IPS-18a (cell line): Measurements from ENCODE around the gene ARHGEF11.
A peak's percentile ranks its signal among the peaks of the same experiment; 100 is the strongest.

Experiments used
- H3K27ac ChIP-seq: one replicate; pipeline ENCODE4 v1.5.1; 2013; ENCODE audit warnings: low read length
- H3K27me3 ChIP-seq: one replicate; pipeline ENCODE4 v1.6.1; 2013; ENCODE audit warnings: mild to moderate bottlenecking, low read length; ENCODE audit not compliant: control insufficient read depth, insufficient read depth
- H3K36me3 ChIP-seq: one replicate; pipeline ENCODE4 v1.6.1; 2013; ENCODE audit warnings: low read depth, low read length; ENCODE audit not compliant: control insufficient read depth
- H3K4me1 ChIP-seq: one replicate; pipeline ENCODE4 v1.6.1; 2013; ENCODE audit warnings: low read depth, low read length; ENCODE audit not compliant: control insufficient read depth
- H3K4me3 ChIP-seq: one replicate; pipeline ENCODE4 v1.5.1; 2013; ENCODE audit warnings: low read length
- H3K9ac ChIP-seq: one replicate; pipeline ENCODE4 v1.6.1; 2013; ENCODE audit warnings: mild to moderate bottlenecking, low read length, moderate library complexity
- H3K9me3 ChIP-seq: one replicate; pipeline ENCODE4 v1.6.1; 2013; ENCODE audit warnings: low read depth, low read length; ENCODE audit not compliant: control insufficient read depth

The ARHGEF11 gene

DNA sequence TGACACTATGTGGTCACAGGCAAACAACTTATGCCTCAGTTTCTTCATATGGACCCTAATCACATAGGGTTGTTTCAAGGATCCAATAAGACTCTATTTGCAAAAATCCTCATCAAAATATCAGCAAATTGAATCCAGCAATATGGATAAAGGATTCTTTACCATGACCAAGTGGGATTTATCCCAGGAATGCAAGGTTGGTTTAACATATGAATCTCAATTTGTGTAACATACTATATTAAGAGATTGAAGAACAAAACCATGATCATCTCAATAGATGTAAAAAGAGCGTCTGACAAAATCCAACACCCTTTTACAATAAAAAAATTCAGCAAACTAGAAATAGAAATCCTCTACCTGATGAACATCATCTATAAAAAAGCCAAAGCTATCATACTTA, 23.9 kb downstream of the ARHGEF11 start:
- H3K36me3 ChIP-seq: no peaks in the 10 kb centered on the region
- no peak overlapping the region for H3K9ac ChIP-seq
- H3K4me1 ChIP-seq: no peaks in the 10 kb centered on the region
- no peaks in the 10 kb centered on the region for H3K27me3 ChIP-seq
- no peak overlapping the region for H3K27ac ChIP-seq
- no peak overlapping the region for H3K4me3 ChIP-seq
- peaks cover 13% of the 10 kb centered on the region for H3K9me3 ChIP-seq

DNA sequence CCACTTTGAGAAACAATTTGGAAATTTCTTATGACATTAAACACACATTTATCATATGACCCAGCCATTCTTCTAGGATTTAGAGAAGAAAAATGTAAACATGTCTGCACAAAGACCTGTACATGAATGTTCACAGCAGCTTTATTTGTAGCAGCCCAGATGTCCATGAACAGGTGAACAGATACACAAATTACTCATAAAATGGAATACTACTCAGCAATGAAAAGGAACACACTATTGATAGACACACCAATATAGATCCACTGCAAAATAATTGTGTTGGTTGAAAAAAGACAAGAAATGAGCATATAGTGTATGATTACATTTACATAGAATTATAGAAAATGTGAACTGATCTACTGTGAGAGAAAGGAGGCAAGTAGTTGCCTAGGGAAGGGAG, 26.1 kb downstream of the ARHGEF11 start:
- Histone ChIP-seq H3K36me3 (no peaks in the 10 kb centered on the region), H3K9me3 (peaks cover 13% of the 10 kb centered on the region), H3K27ac (no peak overlapping the region), H3K9ac (no peak overlapping the region), H3K4me1 (no peaks in the 10 kb centered on the region), H3K27me3 (no peaks in the 10 kb centered on the region), H3K4me3 (no peak overlapping the region)

DNA sequence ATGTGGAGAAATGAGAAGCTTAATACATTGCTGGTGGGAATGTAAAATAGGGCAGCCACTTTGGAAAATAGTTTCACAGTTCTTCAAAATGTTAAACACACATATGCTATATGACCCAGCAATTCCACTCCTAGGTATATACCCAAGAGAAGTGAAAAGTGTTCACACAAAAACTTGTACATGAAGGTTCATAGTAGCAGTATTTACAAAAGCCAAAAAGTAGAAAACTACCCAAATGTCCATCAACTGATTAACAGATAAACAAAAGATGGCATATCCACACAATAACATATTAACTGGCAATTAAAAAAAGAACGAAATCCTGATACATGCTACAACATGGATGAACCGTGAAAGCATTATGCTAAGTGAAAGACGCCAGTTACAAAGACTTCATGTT, 33.7 kb downstream of the ARHGEF11 start:
- H3K4me1 ChIP-seq: no peaks in the 10 kb centered on the region
- no peak overlapping the region for H3K27ac ChIP-seq
- H3K36me3 ChIP-seq: no peaks in the 10 kb centered on the region
- H3K9me3 ChIP-seq: no peaks in the 10 kb centered on the region
- no peak overlapping the region for H3K9ac ChIP-seq
- no peaks in the 10 kb centered on the region for H3K27me3 ChIP-seq
- H3K4me3 ChIP-seq: no peak overlapping the region

DNA sequence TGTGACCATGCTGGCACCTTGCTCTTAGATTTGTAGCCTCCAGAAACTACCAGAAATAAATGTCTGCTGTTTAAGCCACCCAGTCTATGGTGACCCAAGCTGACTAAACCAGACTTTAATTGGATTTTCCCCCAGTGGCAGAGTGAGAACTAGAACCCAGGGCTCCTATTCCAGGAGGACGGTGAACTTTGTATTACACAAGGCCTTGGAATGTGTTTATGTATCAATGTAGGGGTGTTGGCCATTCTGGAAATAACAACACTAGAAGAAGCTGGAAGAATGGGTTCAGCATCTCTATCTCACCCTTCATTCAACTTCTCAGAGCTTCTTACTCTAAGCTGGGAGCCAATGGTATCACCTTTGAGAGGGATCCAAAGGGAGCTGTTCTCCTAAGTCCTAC, 37.0 kb downstream of the ARHGEF11 start:
- peaks cover 16% of the 10 kb centered on the region for H3K4me1 ChIP-seq
- no peak overlapping the region for H3K9ac ChIP-seq
- H3K4me3 ChIP-seq: no peak overlapping the region
- H3K36me3 ChIP-seq: no peaks in the 10 kb centered on the region
- H3K27me3 ChIP-seq: no peaks in the 10 kb centered on the region
- no peaks in the 10 kb centered on the region for H3K9me3 ChIP-seq
- H3K27ac ChIP-seq: no peak overlapping the region

DNA sequence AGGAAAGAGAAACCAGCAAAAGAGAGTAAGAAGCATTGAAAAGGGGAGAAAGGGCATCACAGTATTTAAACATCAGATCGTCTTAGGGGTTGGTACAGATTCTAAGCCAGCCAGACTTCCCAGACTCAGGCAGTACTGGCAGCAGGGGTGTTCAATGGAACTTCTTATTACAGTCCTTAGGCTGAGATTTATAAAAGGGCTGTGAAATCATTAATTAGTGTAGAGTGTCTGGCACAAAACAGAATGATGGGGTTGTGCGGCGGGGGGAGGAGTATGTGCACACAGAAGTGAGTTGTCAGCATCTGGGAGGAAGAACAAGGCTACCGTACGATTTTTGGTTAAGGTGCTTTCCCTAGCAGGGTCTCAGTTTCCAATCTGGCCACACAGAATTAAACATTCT, 38.2 kb downstream of the ARHGEF11 start:
- Histone ChIP-seq H3K27me3 (no peaks in the 10 kb centered on the region), H3K9me3 (no peaks in the 10 kb centered on the region), H3K4me1 (peaks cover 21% of the 10 kb centered on the region), H3K9ac (no peak overlapping the region), H3K36me3 (no peaks in the 10 kb centered on the region), H3K27ac (no peak overlapping the region), H3K4me3 (no peak overlapping the region)

DNA sequence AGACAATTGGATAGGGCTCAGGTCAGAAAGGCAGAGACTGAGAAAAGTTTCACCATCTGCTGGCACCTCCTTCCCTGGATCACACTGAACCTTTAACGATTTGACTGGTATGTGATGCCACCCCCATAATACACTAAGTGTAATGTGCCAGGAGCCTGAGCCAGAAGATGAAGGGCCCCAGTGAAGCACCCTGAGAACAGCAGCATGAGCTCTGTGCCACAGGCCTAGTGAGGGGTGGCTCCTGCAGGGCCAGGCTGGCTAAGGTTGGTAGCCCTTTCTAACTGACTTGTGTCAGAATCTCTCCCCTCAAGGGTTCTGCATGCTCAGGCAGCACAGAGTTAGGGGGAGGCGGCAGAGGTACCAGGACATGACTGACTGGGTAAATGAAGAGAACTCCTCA, 38.9 kb downstream of the ARHGEF11 start:
- no peak overlapping the region for H3K4me3 ChIP-seq
- H3K27me3 ChIP-seq: no peaks in the 10 kb centered on the region
- H3K9ac ChIP-seq: no peak overlapping the region
- no peaks in the 10 kb centered on the region for H3K36me3 ChIP-seq
- H3K9me3 ChIP-seq: no peaks in the 10 kb centered on the region
- H3K4me1 ChIP-seq: peaks cover 21% of the 10 kb centered on the region
- no peak overlapping the region for H3K27ac ChIP-seq

DNA sequence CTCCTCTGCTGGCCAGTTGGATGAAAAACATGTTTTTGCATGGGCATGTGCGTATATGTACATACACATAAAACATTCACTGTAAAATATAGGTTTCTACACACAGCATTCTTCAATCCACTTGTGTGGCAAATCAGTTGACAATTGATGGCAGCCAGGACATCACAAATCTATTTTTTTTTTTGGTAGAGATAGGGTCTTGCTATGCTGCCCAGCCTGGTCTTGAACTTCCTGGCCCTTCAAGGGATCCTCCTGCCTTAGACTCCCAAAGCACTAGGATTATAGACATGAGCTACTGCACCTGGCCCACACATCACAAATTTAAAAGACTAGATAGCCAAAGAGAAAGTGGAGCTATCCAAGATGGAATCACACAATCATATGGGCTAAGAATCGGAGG, 39.6 kb downstream of the ARHGEF11 start:
- no peaks in the 10 kb centered on the region for H3K36me3 ChIP-seq
- H3K4me1 ChIP-seq: peaks cover 21% of the 10 kb centered on the region
- H3K9ac ChIP-seq: no peak overlapping the region
- no peaks in the 10 kb centered on the region for H3K9me3 ChIP-seq
- no peak overlapping the region for H3K4me3 ChIP-seq
- no peak overlapping the region for H3K27ac ChIP-seq
- no peaks in the 10 kb centered on the region for H3K27me3 ChIP-seq

DNA sequence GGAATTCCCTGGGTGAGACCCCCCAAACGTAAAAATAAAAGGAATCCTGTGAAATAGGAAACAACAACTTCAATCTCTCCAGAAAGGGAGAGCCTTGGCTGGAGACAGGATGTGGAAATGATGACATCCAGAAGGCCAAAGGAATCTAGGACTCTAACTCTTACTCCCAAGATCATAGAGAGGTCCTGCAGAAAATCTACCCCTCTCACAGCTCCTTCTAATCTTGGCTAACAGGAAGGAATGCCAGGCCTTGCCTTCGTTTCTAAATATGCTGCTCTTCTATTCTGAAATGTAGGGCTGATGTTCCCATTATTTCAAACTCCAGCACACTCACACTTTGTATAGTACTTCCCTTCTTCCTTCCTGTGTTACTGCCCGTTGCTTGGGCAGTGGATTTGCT, 40.7 kb downstream of the ARHGEF11 start:
- Histone ChIP-seq H3K36me3 (no peaks in the 10 kb centered on the region), H3K27ac (peak overlapping the region; percentile 26), H3K4me1 (peaks cover 21% of the 10 kb centered on the region), H3K9ac (no peak overlapping the region), H3K4me3 (no peak overlapping the region), H3K9me3 (no peaks in the 10 kb centered on the region), H3K27me3 (no peaks in the 10 kb centered on the region)

DNA sequence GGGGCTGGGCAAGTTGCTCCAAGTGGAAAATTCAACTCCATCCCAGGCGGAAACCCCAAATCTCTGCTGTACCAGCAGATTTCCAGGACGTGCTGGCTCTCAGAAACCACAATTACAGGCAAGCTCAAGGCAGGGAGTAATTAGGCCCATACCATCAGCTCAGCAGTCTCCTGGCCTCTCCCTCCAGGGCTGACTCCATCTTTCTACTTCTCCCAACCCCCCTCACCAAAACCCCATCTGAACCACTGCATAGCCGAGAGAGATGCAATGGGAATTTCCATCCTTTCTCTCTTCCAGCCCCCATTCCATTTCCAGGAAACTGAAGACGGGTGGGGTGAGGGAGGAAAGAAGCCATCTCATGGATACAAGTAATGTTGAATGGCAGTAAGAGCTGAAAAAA, 41.2 kb downstream of the ARHGEF11 start:
- H3K9me3 ChIP-seq: no peaks in the 10 kb centered on the region
- no peaks in the 10 kb centered on the region for H3K36me3 ChIP-seq
- H3K4me3 ChIP-seq: no peak overlapping the region
- H3K27ac ChIP-seq: no peak overlapping the region
- peaks cover 21% of the 10 kb centered on the region for H3K4me1 ChIP-seq
- H3K9ac ChIP-seq: no peak overlapping the region
- H3K27me3 ChIP-seq: no peaks in the 10 kb centered on the region

DNA sequence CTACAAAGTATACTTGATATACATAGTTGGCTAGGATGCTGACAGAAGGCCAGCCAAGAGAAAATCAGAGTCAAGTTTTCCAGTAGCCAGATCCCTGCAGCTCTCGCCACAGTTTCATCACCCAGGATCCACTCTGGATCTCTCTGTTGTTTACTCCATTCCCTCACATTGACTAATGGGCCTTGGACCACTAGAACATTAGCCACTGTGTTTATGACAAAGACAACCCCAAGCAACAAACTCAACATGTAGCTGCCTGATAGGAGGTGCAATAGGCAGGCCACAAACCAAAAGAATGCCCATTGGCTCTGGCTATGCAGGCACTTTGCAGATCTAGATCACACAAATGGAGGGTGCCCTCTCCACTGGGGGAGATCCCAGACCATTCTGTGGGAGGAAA, 44.2 kb downstream of the ARHGEF11 start:
- Histone ChIP-seq H3K27ac (no peak overlapping the region), H3K4me1 (peaks cover 24% of the 10 kb centered on the region), H3K9me3 (no peaks in the 10 kb centered on the region)

DNA sequence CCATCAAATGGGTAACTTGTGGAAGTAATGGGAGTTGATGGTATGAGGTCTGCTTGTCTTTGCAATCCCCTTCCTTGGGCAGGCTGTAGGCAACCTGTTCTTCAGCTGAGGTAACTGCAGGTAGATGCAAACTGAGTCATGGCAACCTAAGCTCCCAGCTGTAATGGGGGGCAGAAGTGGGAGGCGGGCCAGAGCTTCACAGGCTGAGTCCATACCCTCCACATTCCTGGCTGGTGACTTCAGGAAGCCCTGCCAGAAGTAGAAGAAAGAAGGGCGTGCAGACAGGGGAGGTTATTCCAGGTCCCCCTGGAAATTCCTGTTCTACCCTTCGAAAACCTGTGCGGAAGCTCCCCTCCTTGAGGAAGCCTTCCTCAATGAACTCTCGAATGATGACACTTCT, 44.9 kb downstream of the ARHGEF11 start:
- H3K27me3 ChIP-seq: no peaks in the 10 kb centered on the region
- no peak overlapping the region for H3K27ac ChIP-seq
- H3K4me1 ChIP-seq: peaks cover 24% of the 10 kb centered on the region
- no peak overlapping the region for H3K4me3 ChIP-seq
- H3K9me3 ChIP-seq: no peaks in the 10 kb centered on the region
- no peak overlapping the region for H3K9ac ChIP-seq
- H3K36me3 ChIP-seq: no peaks in the 10 kb centered on the region

More for the DNA sequence above, 44.2 kb downstream of the ARHGEF11 start:
- H3K4me3 ChIP-seq: no peak overlapping the region
- H3K9ac ChIP-seq: no peak overlapping the region
- no peaks in the 10 kb centered on the region for H3K27me3 ChIP-seq
- no peaks in the 10 kb centered on the region for H3K36me3 ChIP-seq

DNA sequence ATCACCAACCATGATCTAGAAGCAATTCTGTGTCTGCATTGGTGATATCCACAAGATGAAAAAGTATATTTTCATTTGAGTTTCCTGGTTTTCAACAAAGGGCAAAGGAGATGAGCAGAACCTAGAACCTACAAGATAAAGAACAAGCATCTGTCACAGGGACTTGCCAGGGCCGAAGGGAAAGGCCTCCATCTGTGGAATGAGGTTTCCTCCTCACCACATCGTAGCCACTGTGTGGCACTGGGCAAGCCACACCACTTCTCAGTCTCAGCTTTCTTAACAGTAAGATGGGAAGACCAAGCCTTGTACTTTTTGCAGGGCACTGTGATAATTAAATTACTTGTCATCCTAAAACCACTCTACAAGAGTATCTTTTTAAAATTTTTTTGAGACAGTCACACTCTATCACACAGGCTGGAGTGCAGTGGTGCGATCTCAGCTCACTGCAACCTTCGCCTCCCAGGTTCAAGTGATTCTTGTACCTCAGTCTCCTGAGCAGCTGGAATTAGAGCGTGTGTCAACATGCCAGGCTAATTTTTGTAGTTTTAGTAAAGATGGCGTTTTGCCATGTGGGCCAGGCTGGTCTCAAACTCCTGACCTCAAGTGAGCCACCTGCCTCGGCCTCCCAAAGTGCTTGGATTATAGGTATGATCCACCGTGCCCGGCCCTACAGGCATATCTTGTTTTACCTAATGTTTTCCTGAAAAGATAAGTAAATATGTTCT, 45.8 kb downstream of the ARHGEF11 start:
- Histone ChIP-seq H3K27me3 (no peaks in the 10 kb centered on the region), H3K9ac (no peak overlapping the region), H3K4me3 (no peak overlapping the region), H3K4me1 (peaks cover 21% of the 10 kb centered on the region), H3K9me3 (no peaks in the 10 kb centered on the region), H3K27ac (no peak overlapping the region), H3K36me3 (no peaks in the 10 kb centered on the region)
